Measurements from ENCODE around the gene TSPAN18.

DNA sequence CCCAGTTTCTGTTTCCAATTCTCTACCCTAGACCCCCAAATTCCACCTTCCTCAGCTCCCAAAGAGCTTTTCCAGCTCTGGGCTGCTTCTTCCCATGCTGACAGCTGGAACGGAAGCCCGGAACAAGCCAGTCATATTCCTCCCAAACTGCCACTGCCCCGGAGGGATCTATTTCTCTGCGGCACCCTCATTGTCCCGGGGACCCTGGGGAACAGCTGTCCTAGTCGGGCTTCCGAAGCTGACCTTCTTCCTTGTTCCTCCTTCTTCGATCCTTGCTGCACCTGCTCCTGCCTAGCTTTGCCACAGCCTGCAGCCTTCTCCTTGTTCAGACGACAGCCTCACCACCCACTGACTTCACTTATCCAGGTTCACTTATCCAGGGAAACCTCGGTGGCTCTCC, 105.7 kb downstream of the TSPAN18 start:
- TF ChIP-seq CTCF (IDR thresholded peaks at IDR 0.05) (no peak), USF2 (IDR thresholded peaks at IDR 0.05; ENCODE audit: borderline replicate concordance, low read depth, low read length) (no peak), NFIC (IDR thresholded peaks at IDR 0.05; ENCODE audit: borderline replicate concordance) (no peak), IRF3 (IDR thresholded peaks at IDR 0.05; ENCODE audit: low read depth, low read length) (no peak), CHD2 (IDR thresholded peaks at IDR 0.05; ENCODE audit: low read length, partially characterized antibody) (no peak), POLR2AphosphoS5 (IDR thresholded peaks at IDR 0.05; ENCODE audit: low read depth, low read length) (no peak), RCOR1 (IDR thresholded peaks at IDR 0.05; ENCODE audit: low read length) (no peak), REST (IDR thresholded peaks at IDR 0.05; ENCODE audit: low read depth, low read length) (no peak), RAD21 (IDR thresholded peaks at IDR 0.05; ENCODE audit: low read length) (no peak), YY1 (IDR thresholded peaks at IDR 0.05; ENCODE audit: low read depth) (no peak), SIN3A (IDR thresholded peaks at IDR 0.05; ENCODE audit: borderline replicate concordance, low read depth, low read length) (no peak), FOSL2 (IDR thresholded peaks at IDR 0.05; ENCODE audit: borderline replicate concordance, low read depth) (no peak)
- TF ChIP-seq, protein P1, sequence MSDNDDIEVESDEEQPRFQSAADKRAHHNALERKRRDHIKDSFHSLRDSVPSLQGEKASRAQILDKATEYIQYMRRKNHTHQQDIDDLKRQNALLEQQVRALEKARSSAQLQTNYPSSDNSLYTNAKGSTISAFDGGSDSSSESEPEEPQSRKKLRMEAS (IDR thresholded peaks at IDR 0.05; ENCODE audit: low read depth) = no peak
